Hematopoietic multipotent progenitor cell treated with erythropoietin and hydrocortisone succinate and interleukin-3 and kit ligand, for 4 days (in vitro differentiated cells): ENCODE results near the gene PIK3CD.

Source experiments
- DNase-seq: peaks from one replicate; pipeline ENCODE4 v3.0.0-alpha.2; 2015

PIK3CD gene

DNA sequence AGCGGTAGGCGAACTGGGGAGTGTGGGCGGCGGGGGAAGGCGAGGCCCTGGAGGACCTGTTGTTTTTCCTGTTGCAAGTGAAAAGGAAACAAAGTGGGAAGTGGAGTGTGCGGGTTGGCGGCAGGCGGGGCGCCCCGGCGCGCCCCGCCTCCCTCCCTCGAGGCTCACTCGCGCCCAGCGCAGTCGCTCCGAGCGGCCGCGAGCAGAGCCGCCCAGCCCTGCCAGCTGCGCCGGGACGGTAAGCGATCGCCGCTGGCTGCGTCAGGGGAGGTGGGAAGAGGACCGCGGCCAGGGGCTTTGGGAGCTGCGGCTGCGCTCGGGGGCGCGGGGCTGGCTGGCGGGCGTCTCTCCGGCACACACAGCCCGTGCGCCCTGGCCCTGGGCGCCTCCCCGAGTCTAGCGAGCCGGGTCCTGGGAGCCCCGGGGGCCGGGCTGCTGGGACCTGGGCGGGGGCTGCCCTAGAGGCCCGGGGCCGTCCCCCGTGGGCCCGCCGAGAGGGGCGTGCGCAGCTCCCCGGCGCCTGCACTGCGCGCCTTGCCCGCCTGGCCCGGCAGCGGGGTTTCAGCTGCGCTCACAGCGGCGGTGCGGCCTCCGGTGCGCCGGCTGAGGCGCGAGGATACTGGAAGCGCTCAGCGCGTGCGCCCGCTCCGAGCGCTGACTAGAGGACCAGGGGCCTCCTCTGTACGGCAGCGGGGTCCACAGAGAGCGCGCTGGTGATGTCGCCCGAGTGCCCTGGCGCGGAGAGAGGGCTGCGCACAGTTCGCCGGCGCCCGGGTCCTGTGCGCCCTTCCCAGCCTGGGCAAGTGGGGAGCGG, at the start of gene PIK3CD:
TSS of gene PIK3CD (plus strand) at position 167 of the 814 bp plus-strand sequence. CDS start 58,725 bp downstream, outside the sequence.
- DNase-seq, result peak; percentile 76

GRCh38 chr1:9601942-9602793, 49.4 kb upstream of the PIK3CD start:
- DNase-seq, result no peak

GRCh38 chr1:9602794-9603167, 48.8 kb upstream of the PIK3CD start:
- DNase-seq, result no peak

GRCh38 chr1:9603307-9603706, 48.2 kb upstream of the PIK3CD start:
- no peak for DNase-seq

- no peak for DNase-seq
Observed at GRCh38 chr1:9603766-9604753, 47.5 kb upstream of the PIK3CD start.

- no peak for DNase-seq
Observed at GRCh38 chr1:9604836-9605235, 46.7 kb upstream of the PIK3CD start.

GRCh38 chr1:9605946-9606455, 45.5 kb upstream of the PIK3CD start:
- no peak for DNase-seq

GRCh38 chr1:9606458-9606857, 45.1 kb upstream of the PIK3CD start:
- no peak for DNase-seq

- DNase-seq, result no peak
Observed at GRCh38 chr1:9606948-9607347, 44.6 kb upstream of the PIK3CD start.

GRCh38 chr1:9607352-9607751, 44.2 kb upstream of the PIK3CD start:
- DNase-seq, result no peak

DNA sequence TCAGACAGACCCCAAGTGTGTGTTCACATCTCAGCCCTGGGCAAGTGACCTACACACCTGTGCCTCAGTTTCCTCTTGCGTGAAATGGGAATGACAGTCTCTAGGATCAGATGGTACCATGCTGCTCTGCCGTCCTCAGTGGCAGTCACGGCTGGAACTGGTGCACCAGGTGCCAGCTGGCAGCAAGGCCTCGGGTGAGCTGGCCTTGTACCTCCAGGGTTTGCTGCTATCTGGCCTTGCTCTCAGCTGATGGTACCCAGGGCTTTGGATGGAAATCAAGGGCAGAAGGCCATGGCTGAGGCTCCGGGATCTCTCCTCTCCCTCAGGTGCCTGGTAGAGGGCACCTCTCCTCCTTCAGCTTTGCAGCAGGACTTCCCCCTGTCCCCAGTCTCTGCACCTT, 41.5 kb upstream of the PIK3CD start:
- no peak for DNase-seq

DNA sequence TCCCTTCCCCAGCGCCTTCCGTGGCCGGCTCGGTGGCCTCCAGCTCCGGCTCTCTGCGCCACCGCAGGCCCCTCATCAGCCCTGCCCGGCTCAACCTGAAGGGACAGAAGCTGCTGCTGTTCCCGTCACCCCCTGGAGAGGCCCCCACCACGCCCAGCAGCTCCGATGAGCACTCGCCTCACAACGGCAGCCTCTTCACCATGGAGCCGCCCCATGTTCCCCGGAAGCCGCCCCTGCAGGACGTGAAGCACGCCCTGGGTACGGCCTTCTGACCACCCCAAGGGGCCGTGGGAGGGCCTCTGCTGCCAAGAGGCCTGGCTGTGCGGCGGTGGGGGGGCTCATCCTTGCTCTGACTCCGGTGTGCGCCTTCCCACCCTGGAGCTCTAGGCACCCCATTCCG, 41.0 kb upstream of the PIK3CD start:
- DNase-seq, result no peak

GRCh38 chr1:9611716-9612115, 39.8 kb upstream of the PIK3CD start:
- no peak for DNase-seq

- DNase-seq, result no peak
Observed at GRCh38 chr1:9612162-9612845, 39.2 kb upstream of the PIK3CD start.

DNA sequence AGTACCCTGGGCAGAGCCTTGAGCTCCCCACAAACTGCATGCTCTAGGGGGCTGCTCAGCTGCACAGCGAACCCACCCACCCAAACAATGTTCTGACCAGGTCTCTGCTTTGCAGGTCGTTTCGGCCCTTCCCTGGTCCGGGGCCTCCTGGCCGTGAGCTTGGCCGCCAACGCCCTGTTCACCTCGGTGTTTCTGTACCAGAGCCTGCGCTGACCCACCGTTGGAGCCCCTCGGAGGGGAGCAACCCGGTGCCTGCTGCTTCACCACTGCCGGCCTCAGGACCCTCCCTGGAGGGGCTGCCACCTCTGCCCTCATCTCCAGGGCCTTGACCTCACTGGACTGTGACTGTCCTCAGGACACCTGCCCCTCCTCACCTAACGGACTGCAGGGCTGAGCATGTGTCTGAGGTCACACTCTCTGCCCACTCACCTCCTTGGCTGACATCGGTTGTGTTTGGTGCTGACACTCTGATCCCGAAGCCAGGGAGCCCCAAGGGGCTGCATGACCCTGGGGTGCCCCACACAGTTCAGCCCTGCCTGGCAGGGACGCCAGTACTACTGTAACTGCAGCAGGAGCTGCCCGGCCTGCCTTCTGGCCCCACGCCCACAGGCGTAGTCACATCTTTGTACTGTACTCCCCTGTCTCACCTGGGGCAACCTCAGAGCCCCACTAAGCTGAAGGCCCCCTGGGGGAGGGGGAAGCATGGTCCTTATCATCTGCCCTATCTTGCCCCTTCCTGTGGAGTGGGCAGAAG, 38.5 kb upstream of the PIK3CD start:
- DNase-seq, result no peak

DNA sequence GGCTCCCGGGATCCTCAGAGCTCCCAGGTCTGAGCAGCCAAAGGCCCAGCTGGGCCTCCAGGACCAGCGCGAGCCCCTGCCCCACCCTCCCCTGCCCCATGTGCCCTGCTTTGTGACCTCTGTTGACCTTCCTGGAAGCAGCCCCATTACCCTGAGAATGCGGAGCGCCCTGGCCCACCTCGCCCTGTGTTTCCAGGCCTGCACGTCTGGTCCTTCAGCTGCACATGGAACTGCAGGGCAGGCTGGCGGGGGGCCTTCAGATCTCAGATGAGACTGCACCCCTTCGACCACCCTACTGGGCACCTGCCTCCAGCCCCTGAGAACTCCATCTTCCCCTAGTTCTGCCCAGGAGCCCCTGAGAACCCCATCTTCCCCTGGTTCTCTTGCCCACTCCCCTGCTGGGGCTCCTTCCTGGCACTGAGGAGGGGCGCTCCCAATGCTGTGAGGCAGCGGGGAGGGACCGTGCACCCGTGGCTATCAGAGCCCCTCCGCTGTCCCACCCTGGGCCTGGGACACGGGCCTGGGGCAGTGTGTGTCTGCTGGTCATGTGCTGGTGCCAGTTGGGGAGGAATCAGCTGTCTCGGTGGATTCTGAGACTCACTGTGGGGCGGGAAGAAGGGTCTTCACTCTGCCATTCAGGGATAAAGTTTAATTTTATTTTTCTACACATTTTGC, 37.8 kb upstream of the PIK3CD start:
- no peak for DNase-seq

- DNase-seq, result peak; percentile 93
Observed at GRCh38 chr1:9615316-9616063, 36.0 kb upstream of the PIK3CD start.

DNA sequence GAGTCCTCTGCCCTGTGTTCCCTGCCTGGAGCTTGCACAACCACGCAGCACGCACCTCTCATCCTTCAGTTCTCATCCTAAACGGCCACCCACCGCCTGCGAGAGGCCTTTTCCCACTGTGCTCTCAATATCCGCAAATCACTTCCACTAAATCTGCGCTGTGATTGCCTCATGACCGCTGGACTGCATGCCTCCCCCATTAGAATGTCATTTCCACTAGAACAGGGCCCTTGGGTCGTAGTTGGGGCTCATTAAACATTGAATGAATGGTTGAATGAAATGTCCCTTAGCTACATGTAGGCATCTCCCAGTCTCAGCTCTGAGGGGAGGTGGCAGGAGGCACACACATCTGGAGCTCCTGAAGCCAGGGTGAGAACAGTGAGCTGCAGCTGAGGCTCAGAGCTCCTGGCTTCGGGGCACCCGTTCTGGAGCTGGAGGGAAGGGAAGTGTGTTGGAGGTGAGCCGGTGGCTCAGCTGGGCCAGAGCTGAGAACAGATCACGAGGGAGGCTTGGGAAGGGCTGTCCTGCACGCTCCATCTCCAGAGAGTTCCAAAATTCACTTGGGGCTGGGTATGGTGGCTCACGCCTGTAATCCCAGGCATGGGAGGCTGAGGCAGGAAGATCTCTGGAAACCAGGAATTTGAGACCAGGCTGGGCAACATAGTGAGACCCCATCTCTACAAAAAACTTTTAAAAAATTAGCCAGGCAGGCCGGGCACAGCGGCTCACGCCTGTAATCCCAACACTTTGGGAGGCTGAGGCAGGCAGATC, 32.4 kb upstream of the PIK3CD start:
- DNase-seq, result no peak

GRCh38 chr1:9621032-9621431, 30.5 kb upstream of the PIK3CD start:
- no peak for DNase-seq
